ENCODE data around the gene ANXA11.
"Not testable (repeated sequence)": the region's sequence is repeated elsewhere in the genome, so short reads cannot be mapped to it uniquely, and the experiment has no call there.

Gene ANXA11

GRCh38 chr10:80205477-80206276, at the start of gene ANXA11:
Gene ANXA11 (minus strand): TSS chr10:80205537. CDS start chr10:80172861, 32,676 bp downstream.
- peak within 1 kb of the TSS; percentile 44 to 87 for H3K4me3 ChIP-seq (ENCODE audit: low read depth in 1 of 2, low read length in 2 of 2)

GRCh38 chr10:80254726-80255125, 49.4 kb upstream of the ANXA11 start:
- not testable (repeated sequence) for H3K79me2 ChIP-seq (ENCODE audit: insufficient read depth, low read length); H3K9ac ChIP-seq (ENCODE audit: low read depth, low read length); H4K20me1 ChIP-seq (ENCODE audit: insufficient read depth, low read length); H3K27me3 ChIP-seq (ENCODE audit: insufficient read depth, low read length, poor library complexity); H2AFZ ChIP-seq (ENCODE audit: low read depth, low read length); DNase-seq; H3K36me3 ChIP-seq (ENCODE audit: insufficient read depth, low read length); H3K27ac ChIP-seq (ENCODE audit: low read length); ATAC-seq (ENCODE audit: insufficient read depth, low read depth); H3K4me1 ChIP-seq (ENCODE audit: insufficient read depth, low read length); H3K4me3 ChIP-seq (ENCODE audit: low read depth in 1 of 2, low read length in 2 of 2); H3K9me3 ChIP-seq (ENCODE audit: insufficient read depth, low read length, severe bottlenecking); H3K4me2 ChIP-seq (ENCODE audit: insufficient read depth, low read length)

More at GRCh38 chr10:80205477-80206276, at the start of gene ANXA11:
- H3K4me2 ChIP-seq (ENCODE audit: insufficient read depth, low read length), result peak within 1 kb of the TSS; percentile 99
- no peak for TF ChIP-seq EZH2 (IDR thresholded peaks at IDR 0.05; ENCODE audit: borderline replicate concordance, low read depth, low read length, severe bottlenecking)
- TF ChIP-seq, protein P1, sequence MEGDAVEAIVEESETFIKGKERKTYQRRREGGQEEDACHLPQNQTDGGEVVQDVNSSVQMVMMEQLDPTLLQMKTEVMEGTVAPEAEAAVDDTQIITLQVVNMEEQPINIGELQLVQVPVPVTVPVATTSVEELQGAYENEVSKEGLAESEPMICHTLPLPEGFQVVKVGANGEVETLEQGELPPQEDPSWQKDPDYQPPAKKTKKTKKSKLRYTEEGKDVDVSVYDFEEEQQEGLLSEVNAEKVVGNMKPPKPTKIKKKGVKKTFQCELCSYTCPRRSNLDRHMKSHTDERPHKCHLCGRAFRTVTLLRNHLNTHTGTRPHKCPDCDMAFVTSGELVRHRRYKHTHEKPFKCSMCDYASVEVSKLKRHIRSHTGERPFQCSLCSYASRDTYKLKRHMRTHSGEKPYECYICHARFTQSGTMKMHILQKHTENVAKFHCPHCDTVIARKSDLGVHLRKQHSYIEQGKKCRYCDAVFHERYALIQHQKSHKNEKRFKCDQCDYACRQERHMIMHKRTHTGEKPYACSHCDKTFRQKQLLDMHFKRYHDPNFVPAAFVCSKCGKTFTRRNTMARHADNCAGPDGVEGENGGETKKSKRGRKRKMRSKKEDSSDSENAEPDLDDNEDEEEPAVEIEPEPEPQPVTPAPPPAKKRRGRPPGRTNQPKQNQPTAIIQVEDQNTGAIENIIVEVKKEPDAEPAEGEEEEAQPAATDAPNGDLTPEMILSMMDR (IDR thresholded peaks at IDR 0.05; ENCODE audit: borderline replicate concordance, extremely low read depth, low read length, poor library complexity, severe bottlenecking), result peak; percentile 7
- peaks cover 33% of the 10 kb centered on the region for H3K4me1 ChIP-seq (ENCODE audit: insufficient read depth, low read length)
- H3K9ac ChIP-seq (ENCODE audit: low read depth, low read length), result peak within 1 kb of the TSS; percentile 95
- peak within 1 kb of the TSS; percentile 100 for H2AFZ ChIP-seq (ENCODE audit: low read depth, low read length)
- DNase-seq, result peak; percentile 89
- peak within 1 kb of the TSS; percentile 96 for H3K27ac ChIP-seq (ENCODE audit: low read length)
- H3K9me3 ChIP-seq (ENCODE audit: insufficient read depth, low read length, severe bottlenecking), result no peaks in the 10 kb centered on the region
- peaks cover 19% of the 10 kb centered on the region for H4K20me1 ChIP-seq (ENCODE audit: insufficient read depth, low read length)
- peak; percentile 94 for ATAC-seq (ENCODE audit: insufficient read depth, low read depth)
- H3K36me3 ChIP-seq (ENCODE audit: insufficient read depth, low read length), result no peaks in the 10 kb centered on the region; the same call in 1 of the 2 replicates
- peaks cover 47% of the 10 kb centered on the region for H3K79me2 ChIP-seq (ENCODE audit: insufficient read depth, low read length)
- peaks cover 2% of the 10 kb centered on the region for H3K27me3 ChIP-seq (ENCODE audit: insufficient read depth, low read length, poor library complexity)

GRCh38 chr10:80253963-80254271, 48.6 kb upstream of the ANXA11 start:
- not testable (repeated sequence) for H3K36me3 ChIP-seq (ENCODE audit: insufficient read depth, low read length); ATAC-seq (ENCODE audit: insufficient read depth, low read depth); H3K79me2 ChIP-seq (ENCODE audit: insufficient read depth, low read length); H3K27me3 ChIP-seq (ENCODE audit: insufficient read depth, low read length, poor library complexity); H3K4me2 ChIP-seq (ENCODE audit: insufficient read depth, low read length); H3K9ac ChIP-seq (ENCODE audit: low read depth, low read length); H2AFZ ChIP-seq (ENCODE audit: low read depth, low read length); H3K4me1 ChIP-seq (ENCODE audit: insufficient read depth, low read length); DNase-seq; H3K27ac ChIP-seq (ENCODE audit: low read length); H3K4me3 ChIP-seq (ENCODE audit: low read depth in 1 of 2, low read length in 2 of 2); H4K20me1 ChIP-seq (ENCODE audit: insufficient read depth, low read length); H3K9me3 ChIP-seq (ENCODE audit: insufficient read depth, low read length, severe bottlenecking)

DNA sequence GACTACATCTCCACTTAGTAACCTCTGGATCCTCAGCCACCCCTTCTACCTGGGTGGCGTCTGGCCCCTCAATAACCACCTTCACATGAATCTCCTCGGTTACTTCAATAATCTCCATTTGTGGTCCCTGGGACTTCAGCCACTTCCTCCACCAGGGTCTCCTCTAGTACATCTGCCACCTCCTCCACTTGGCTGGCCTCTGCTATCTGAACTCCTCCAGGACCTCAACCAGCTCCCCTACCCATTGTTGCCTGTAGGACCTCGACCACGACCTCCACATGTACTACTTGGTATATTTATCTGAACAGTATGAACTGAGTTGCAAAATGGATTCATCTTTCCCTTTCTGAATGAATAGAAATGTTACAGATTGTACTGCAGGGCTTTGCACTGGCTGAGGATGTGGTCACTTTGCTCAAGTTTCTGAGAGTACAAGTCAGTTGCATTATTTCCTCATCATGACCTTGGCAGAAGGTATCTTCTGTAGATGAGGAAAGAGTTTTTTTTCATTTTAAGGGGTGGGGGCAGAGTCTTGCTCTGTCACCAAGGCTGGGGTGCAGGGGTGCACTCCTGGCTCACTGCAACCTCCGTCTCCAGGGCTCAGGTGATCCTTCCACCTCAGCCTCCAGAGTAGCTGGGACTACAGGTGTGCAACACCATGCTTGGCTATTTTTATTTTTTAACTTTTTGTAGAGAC, 48.1 kb upstream of the ANXA11 start:
- Histone ChIP-seq H4K20me1 (ENCODE audit: insufficient read depth, low read length) (no peaks in the 10 kb centered on the region), H3K9me3 (ENCODE audit: insufficient read depth, low read length, severe bottlenecking) (no peaks in the 10 kb centered on the region), H3K4me1 (ENCODE audit: insufficient read depth, low read length) (no peaks in the 10 kb centered on the region), H3K4me3 (ENCODE audit: low read depth in 1 of 2, low read length in 2 of 2) (no peak overlapping the region), H3K27ac (ENCODE audit: low read length) (no peak overlapping the region), H3K9ac (ENCODE audit: low read depth, low read length) (no peak overlapping the region), H2AFZ (ENCODE audit: low read depth, low read length) (no peak overlapping the region), H3K27me3 (ENCODE audit: insufficient read depth, low read length, poor library complexity) (no peaks in the 10 kb centered on the region), H3K4me2 (ENCODE audit: insufficient read depth, low read length) (no peak overlapping the region), H3K79me2 (ENCODE audit: insufficient read depth, low read length) (no peaks in the 10 kb centered on the region), H3K36me3 (ENCODE audit: insufficient read depth, low read length) (no peaks in the 10 kb centered on the region)
- DNase-seq (no peak), ATAC-seq (ENCODE audit: insufficient read depth, low read depth) (no peak)
- TF ChIP-seq, protein P1 (IDR thresholded peaks at IDR 0.05; ENCODE audit: borderline replicate concordance, extremely low read depth, low read length, poor library complexity, severe bottlenecking), result no peak
- TF ChIP-seq EZH2 (IDR thresholded peaks at IDR 0.05; ENCODE audit: borderline replicate concordance, low read depth, low read length, severe bottlenecking), result no peak

All from DND-41 (cell line).